H1 (cell line): ENCODE results near the gene AAMP.

Experiments used
- CEBPB ChIP-seq: IDR thresholded peaks from 2 replicates; pipeline ENCODE4 v1.6.1; 2012; ENCODE audit warnings: low read depth, low read length
- EGR1 ChIP-seq: IDR thresholded peaks from 2 replicates; pipeline ENCODE4 v1.6.1; 2011; ENCODE audit warnings: low read depth, low read length, borderline replicate concordance
- EZH2 ChIP-seq: fragments of 200-600 bp; sonication (generic); IDR thresholded peaks from 2 replicates; pipeline ENCODE4 v1.7.1; 2012; ENCODE audit warnings: low read depth, mild to moderate bottlenecking, moderate library complexity, low read length, inconsistent platforms; ENCODE audit not compliant: severe bottlenecking
- POLR2AphosphoS5 ChIP-seq: IDR thresholded peaks from 2 replicates; pipeline ENCODE4 v1.6.1; 2011; ENCODE audit warnings: low read depth, low read length
- RAD21 ChIP-seq, 2 experiments: IDR thresholded peaks in 1 of 2; conservative IDR thresholded peaks in 1 of 2; 2 replicates each; pipeline ENCODE4 v1.6.1; 2011; ENCODE audit warnings: low read depth in 2 of 2, low read length in 2 of 2, improper control_type of control experiment in 1 of 2, inconsistent platforms in 1 of 2, mild to moderate bottlenecking in 1 of 2, moderate library complexity in 1 of 2
- RFX5 ChIP-seq: IDR thresholded peaks from 2 replicates; pipeline ENCODE4 v1.6.1; 2011; ENCODE audit warnings: low read depth, low read length, improper control_type of control experiment, borderline replicate concordance
- RNF2 ChIP-seq: fragments of 200-900, 300-1000 bp; sonication (generic); IDR thresholded peaks from 2 replicates; pipeline ENCODE4 v1.7.1; 2016; ENCODE audit warnings: borderline replicate concordance, low read depth, mild to moderate bottlenecking, antibody characterized with exemption, low read length; ENCODE audit not compliant: poor library complexity, severe bottlenecking; ENCODE audit errors: missing control alignments
- SUZ12 ChIP-seq: fragments of 200-600 bp; sonication (generic); IDR thresholded peaks from 2 replicates; pipeline ENCODE4 v1.6.1; 2012; ENCODE audit warnings: mild to moderate bottlenecking, inconsistent platforms, low read length, moderate library complexity, mixed read lengths
- ZNF274 ChIP-seq: IDR thresholded peaks from 2 replicates; pipeline ENCODE4 v1.7.0; 2012; ENCODE audit warnings: low read length, borderline replicate concordance; ENCODE audit errors: extremely low read depth
- TF ChIP-seq, protein P1 (sequence below), 3 experiments: IDR thresholded peaks; 1 replicate in 2 of 3; 2 replicates in 1 of 3; pipeline versions ENCODE4 v1.5.1 to v1.6.1; 2011; ENCODE audit warnings: low read length in 3 of 3, mild to moderate bottlenecking in 3 of 3, inconsistent platforms in 2 of 3, low read depth in 1 of 3, moderate library complexity in 1 of 3; ENCODE audit not compliant: insufficient read depth in 1 of 3; ENCODE audit errors: control extremely low read depth in 1 of 3
- TF ChIP-seq, protein P2 (sequence below): IDR thresholded peaks from 2 replicates; pipeline ENCODE4 v1.6.1; 2012; ENCODE audit warnings: inconsistent platforms

DNA sequence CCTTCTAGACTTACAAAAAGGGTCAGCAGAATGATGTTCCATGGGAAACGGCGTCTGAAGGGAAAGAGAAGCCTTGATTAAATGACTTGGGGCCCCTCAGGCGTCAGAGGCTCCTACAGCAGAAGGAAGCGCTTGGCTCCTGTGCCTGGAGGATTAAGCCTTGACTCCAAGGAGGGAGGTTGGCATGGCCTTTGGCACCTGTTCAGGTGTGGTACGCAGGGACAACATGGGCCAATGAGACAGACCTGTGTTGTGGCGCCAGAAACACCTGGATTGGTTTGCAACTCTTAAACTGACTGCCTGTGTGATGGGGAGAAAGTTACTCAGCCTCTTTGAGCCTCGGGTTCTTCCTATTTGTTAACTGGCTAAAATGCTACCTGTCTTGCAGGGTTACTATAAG is 8.0 kb upstream of the AAMP start:
- TF ChIP-seq, protein P1, sequence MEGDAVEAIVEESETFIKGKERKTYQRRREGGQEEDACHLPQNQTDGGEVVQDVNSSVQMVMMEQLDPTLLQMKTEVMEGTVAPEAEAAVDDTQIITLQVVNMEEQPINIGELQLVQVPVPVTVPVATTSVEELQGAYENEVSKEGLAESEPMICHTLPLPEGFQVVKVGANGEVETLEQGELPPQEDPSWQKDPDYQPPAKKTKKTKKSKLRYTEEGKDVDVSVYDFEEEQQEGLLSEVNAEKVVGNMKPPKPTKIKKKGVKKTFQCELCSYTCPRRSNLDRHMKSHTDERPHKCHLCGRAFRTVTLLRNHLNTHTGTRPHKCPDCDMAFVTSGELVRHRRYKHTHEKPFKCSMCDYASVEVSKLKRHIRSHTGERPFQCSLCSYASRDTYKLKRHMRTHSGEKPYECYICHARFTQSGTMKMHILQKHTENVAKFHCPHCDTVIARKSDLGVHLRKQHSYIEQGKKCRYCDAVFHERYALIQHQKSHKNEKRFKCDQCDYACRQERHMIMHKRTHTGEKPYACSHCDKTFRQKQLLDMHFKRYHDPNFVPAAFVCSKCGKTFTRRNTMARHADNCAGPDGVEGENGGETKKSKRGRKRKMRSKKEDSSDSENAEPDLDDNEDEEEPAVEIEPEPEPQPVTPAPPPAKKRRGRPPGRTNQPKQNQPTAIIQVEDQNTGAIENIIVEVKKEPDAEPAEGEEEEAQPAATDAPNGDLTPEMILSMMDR (IDR thresholded peaks at IDR 0.05; ENCODE audit: control extremely low read depth in 1 of 3, insufficient read depth in 1 of 3, low read depth in 1 of 3, low read length in 3 of 3): no peak
- TF ChIP-seq EZH2 (no peak), CEBPB (no peak), EGR1 (no peak), POLR2AphosphoS5 (no peak), SUZ12 (no peak), RFX5 (no peak), RNF2 (no peak), ZNF274 (no peak), RAD21 (IDR thresholded peaks at IDR 0.05 in 1 of 2, conservative IDR thresholded peaks at IDR 0.05 in 1 of 2; ENCODE audit: low read depth in 2 of 2, low read length in 2 of 2) (no peak)
- TF ChIP-seq, protein P2, sequence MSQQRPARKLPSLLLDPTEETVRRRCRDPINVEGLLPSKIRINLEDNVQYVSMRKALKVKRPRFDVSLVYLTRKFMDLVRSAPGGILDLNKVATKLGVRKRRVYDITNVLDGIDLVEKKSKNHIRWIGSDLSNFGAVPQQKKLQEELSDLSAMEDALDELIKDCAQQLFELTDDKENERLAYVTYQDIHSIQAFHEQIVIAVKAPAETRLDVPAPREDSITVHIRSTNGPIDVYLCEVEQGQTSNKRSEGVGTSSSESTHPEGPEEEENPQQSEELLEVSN: no peak
